NCI-H1694 treated with DMSO at 0.1 percent for 48 hours (cell line): ENCODE data around the gene PIGW.

Experiments
- DNase-seq: peaks from one replicate; lab custom pipeline; 2025; lab: John Stamatoyannopoulos, UW

The PIGW gene

GRCh38 chr17:36546418-36547093, 11.8 kb downstream of the PIGW start:
- DNase-seq, result no peak

GRCh38 chr17:36547776-36548175, 13.0 kb downstream of the PIGW start:
- DNase-seq, result no peak

GRCh38 chr17:36550491-36551417, 16.0 kb downstream of the PIGW start:
- DNase-seq, result no peak

- DNase-seq, result no peak
Observed at GRCh38 chr17:36553459-36553858, 18.7 kb downstream of the PIGW start.

- DNase-seq, result no peak
Observed at GRCh38 chr17:36566081-36566480, 31.3 kb downstream of the PIGW start.

- DNase-seq, result no peak
Observed at GRCh38 chr17:36575028-36575427, 40.2 kb downstream of the PIGW start.

GRCh38 chr17:36576793-36577192, 42.0 kb downstream of the PIGW start:
- no peak for DNase-seq

GRCh38 chr17:36578671-36579070, 43.9 kb downstream of the PIGW start:
- no peak for DNase-seq

GRCh38 chr17:36583787-36584186, 49.0 kb downstream of the PIGW start:
- DNase-seq, result no peak

- no peak for DNase-seq
Observed at GRCh38 chr17:36586138-36586537, 51.4 kb downstream of the PIGW start.
